Gastrocnemius medialis (tissue), 4 donors: ENCODE data around the gene POC5.

Source experiments
- POLR2A ChIP-seq, 2 donors: fragments of 450-650 bp; IDR thresholded peaks; one replicate each; pipeline ENCODE4 v1.6.1; 2017; ENCODE audit warnings: antibody characterized with exemption in 2 of 2, mild to moderate bottlenecking in 2 of 2, moderate library complexity in 2 of 2
- TF ChIP-seq, protein P1 (sequence below), 5 experiments: fragments of 450-650 bp in 3 of 5; fragments of 200-600 bp in 2 of 5; sonication (generic) in 2 of 5; IDR thresholded peaks in 4 of 5; conservative IDR thresholded peaks in 1 of 5; 1 replicate in 4 of 5; 2 replicates in 1 of 5; pipeline ENCODE4 v1.5.1; 2016 to 2019; ENCODE audit warnings: antibody characterized with exemption in 5 of 5, mild to moderate bottlenecking in 3 of 5, moderate library complexity in 3 of 5

DNA sequence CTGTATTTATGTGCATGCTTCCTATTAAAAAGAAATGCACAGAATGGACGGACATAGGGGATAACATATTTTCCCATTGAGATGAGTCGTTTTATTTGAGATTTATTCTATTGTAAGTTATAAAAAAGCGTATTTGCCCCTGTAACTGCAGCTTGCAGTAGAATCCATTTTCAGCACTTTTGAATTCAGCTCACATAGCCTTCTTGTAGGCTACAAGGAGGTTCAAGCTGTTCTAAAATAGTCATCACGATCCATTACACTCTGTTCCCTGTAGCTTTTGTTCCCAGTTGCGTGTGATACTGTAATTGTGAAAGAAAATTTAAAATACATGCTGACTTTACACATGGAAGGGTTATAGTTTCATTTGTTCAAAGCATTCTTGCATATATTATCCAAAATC is 40.9 kb upstream of the POC5 start:
- TF ChIP-seq, protein P1, sequence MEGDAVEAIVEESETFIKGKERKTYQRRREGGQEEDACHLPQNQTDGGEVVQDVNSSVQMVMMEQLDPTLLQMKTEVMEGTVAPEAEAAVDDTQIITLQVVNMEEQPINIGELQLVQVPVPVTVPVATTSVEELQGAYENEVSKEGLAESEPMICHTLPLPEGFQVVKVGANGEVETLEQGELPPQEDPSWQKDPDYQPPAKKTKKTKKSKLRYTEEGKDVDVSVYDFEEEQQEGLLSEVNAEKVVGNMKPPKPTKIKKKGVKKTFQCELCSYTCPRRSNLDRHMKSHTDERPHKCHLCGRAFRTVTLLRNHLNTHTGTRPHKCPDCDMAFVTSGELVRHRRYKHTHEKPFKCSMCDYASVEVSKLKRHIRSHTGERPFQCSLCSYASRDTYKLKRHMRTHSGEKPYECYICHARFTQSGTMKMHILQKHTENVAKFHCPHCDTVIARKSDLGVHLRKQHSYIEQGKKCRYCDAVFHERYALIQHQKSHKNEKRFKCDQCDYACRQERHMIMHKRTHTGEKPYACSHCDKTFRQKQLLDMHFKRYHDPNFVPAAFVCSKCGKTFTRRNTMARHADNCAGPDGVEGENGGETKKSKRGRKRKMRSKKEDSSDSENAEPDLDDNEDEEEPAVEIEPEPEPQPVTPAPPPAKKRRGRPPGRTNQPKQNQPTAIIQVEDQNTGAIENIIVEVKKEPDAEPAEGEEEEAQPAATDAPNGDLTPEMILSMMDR (IDR thresholded peaks at IDR 0.05 in 4 of 5, conservative IDR thresholded peaks at IDR 0.05 in 1 of 5): no peak
- TF ChIP-seq POLR2A (IDR thresholded peaks at IDR 0.05): no peak
